Caki2 (cell line): ENCODE results near the gene BCAS3. TPM values are rescaled to one million over a fixed set of nuclear protein-coding genes. Genes with fewer than 3 reads are reported as not detected.

Experiments used
- DNase-seq: peaks from one replicate; pipeline ENCODE4 v3.0.0-alpha.2; 2015; ENCODE audit warnings: low read depth
- in situ Hi-C: cut with HindIII; loops from 2 replicates; pipeline ENCODE4 v1.10.0; 2016; ENCODE audit warnings: low sequenced_read_pairs, low pct_unique_long_range_greater_than_20kb, mixed read lengths
- total RNA-seq: library from RNA; depleted of rRNA; stranded (reverse); fragments of >200 nt; shearing (Covaris generic); gene quantifications from 2 replicates; pipeline ENCODE4 v1.2.3, GENCODE V29; 2014; ENCODE audit warnings: low replicate concordance

BCAS3 gene
- total RNA-seq, 1 experiment from 2014 or later: 10.3 TPM

DNA sequence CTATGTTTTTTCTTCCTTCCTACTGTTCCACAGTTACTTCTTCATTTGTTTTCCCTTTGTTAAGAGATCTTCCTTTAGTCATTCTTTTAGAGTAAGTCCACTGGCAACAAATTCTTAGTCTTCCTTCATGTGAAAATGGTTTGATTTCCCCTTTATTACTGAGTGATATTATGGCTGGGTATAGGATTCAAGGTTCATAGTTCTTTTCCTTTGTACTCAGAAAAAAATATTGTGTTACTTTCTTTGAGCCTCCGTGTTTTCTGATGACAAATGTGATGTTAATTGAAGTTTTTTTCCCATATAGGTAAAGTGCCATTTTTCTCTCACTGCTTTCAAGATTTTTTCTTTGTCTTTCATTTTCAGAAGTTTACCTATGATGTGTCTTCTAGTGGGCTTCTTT, 438.9 kb downstream of the BCAS3 start:
- DNase-seq: no peak
- in situ Hi-C loops: no loop called here

- in situ Hi-C loops: no loop called here
- no peak for DNase-seq
Observed at GRCh38 chr17:61117983-61118382, 440.3 kb downstream of the BCAS3 start.

DNA sequence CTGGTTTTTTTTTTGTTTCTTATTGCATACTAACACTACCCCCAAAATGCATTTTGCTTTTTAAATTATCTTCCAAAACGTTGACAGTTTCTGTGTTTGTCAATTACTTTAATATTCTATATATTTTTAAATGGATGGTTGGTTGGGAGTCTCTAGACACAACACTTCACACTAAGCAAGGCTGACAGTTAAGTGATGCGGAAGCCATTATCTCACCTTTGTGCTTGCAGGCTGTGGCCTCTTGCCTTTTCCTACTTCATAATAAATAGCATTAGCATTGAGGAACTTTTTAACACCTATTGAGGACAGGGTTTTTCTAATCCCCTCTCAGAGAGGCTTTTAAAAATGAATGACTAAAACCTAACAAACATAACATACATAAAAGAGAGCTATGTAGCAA, 441.2 kb downstream of the BCAS3 start:
- in situ Hi-C loops: no loop called here
- no peak for DNase-seq

DNA sequence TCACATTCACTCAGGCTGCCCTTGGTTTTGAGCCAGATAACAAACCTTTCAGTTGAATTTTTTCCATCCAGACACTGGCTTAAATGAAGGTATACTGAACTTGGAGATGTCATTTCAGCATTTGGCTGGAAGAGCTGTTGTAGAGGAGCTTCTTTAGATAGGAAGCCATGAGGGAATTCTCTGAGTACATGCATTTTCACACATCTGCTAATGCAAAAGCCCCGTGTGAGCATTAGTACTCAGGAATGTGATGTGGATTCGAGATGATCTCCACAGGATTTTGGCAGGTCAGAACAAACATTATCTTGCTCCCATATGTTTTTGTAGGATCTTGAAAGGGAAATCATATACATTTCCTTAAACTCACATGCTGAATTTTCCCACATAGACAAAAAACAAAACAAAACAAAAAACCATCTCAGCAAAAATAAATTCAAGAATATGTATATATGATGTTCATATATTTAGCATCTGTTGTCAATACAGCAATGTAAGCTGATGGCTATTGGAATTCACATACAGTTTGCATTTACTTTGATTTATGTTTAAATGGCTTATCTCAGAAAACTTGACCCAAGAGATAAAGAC, 444.8 kb downstream of the BCAS3 start:
- no peak for DNase-seq
- in situ Hi-C loops: no loop called here

GRCh38 chr17:61124562-61124961, 446.9 kb downstream of the BCAS3 start:
- in situ Hi-C loops: no loop called here
- DNase-seq: no peak

GRCh38 chr17:61126473-61127249, 449.0 kb downstream of the BCAS3 start:
- no peak for DNase-seq
- in situ Hi-C loops: no loop called here

DNA sequence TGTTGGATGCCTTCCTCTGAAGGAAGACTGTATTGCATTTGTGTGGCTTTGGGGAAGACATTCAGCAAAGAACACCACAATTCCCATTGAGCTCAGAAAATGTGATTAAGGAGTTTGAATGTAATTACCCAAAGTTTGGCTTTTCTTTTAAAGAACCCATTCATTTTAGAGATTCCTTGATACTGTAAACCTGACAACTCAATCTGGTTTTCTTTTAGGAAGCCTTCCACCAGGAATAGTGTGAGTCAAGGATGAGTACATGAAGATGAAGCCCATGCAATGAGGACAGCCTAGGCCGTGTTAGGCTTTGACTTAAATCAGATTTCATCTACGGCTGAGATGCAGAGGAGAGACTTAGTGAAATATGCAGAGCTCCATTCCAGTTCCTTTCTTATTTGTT, 450.3 kb downstream of the BCAS3 start:
- no peak for DNase-seq
- in situ Hi-C loops: no loop called here

DNA sequence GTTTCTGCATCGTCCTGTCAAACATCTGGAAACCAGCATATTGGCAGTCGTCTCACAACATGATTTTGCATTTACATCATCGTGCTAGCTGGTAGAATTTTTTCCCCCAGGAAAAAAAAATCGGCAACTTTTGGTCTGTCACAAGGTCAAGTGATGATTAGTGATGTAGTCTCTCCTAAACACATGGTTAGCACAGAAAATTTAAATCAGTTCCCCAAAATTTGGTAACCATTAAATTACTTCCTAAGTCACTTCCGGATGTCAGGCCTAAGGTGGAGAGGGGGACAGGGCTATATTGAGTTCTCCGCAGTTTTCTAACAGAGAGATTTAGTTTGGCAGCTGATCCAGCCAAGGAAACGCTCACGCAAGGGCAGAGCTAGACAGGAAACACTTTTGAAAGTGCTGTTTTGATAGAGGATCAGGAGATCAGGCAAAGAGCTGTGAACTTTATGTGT, 451.0 kb downstream of the BCAS3 start:
- in situ Hi-C loops: no loop called here
- no peak for DNase-seq

DNA sequence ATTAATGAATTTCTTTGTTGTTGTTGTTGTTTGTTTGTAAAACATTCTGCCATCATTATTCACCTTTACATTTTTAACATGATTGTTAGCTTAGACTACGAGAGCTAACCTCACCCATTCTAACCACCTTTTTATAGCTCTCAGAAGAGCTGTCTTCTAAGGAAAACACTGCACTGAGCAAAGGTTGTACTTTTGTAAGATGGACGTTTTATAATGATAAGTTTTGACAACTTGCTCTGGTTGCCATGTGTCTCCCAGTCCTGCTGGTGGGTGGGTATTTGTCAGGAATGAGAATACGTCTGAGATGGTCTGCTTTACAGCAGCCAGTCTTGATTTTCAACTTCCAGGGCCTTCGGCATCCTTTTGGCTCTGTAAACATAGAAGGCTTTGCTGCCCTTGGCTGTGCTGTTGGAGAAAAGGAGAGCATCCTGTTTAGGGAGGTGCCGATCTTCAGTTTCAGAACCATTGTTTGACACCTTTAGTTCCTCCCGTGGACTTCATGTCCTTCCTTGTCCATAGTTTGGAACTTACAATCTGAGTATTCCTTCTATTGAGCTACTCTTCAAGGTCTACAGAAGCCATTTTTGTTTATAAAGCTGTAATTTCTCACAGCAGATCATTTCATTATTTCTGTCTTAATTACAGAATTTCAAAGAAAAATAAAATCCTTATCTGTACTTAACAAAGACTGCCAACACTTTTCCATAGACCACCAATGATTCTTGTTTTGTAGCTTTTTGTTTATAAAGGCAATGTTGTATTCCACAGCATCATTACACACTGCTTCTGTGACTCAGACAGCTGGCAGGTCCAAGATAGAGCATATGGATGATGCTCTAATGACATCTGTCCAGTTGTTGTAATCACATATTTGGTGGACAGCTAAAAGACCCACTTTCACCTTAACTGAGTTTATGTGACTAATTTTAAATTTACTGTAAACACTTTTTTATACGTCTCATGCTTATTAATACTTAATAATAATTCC, 451.9 kb downstream of the BCAS3 start:
- in situ Hi-C loops: no loop called here
- DNase-seq: no peak

DNA sequence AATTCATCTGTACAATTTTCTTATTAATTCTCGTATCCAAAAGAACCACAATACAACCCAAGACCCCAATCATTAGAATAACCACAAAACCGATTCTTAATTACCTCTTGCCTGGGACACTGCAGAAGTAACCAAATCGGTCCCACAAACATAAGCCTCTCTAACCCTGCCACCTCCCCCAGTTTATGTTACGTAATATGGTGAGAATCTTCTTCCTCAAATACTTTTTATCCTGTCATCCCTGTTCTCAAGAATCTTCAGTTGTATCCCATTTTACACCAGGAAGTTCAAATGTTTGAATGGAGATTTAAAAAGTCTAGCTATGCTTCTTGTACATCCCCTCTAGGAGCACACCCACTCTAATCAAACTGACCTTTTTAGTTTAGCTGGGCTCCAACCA, 452.7 kb downstream of the BCAS3 start:
- in situ Hi-C loops: no loop called here
- DNase-seq: no peak

DNA sequence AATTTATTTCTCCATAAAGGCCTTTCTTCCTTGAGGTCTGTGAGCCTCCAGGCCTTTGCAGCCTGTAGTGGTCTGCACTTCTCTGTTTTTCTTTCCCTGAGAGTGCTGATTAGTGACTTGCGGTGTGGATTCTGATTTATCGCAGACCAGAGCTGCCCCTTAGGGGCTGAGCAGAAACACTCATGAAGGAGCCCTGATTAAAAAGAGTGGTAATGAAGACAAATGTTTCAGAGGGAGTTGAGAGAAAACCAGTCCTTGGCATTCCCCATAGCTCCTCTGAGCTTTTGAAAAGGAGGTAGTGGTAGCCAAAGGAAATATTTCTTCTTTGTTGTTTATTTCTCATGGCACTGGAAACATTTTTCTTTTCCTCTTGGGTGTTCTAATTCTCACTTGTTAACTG, 453.9 kb downstream of the BCAS3 start:
- no peak for DNase-seq
- in situ Hi-C loops: no loop called here

- DNase-seq: no peak
- in situ Hi-C loops: no loop called here
Observed at GRCh38 chr17:61132524-61132923, 454.9 kb downstream of the BCAS3 start.

DNA sequence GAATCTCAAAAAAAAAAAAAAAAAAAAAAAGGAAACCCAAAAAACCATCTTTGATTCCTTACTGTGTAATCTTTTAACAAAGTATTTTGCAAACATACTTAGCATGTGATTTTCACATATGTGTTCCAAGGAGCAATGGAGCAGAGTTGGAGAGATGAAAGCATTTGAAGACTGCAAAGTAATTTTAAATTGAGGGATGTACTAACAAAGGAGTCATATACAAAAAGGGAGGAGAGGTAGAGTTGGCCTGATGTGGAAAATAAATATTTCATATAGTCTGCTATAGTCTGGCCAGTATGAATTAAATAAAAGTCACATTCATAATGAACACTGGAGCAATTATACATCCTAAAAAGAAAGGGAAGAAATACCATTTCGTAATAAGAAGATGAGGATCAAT, 456.2 kb downstream of the BCAS3 start:
- DNase-seq: no peak
- in situ Hi-C loops: no loop called here

GRCh38 chr17:61134551-61135235, 457.0 kb downstream of the BCAS3 start:
- DNase-seq: no peak
- in situ Hi-C loops: no loop called here

DNA sequence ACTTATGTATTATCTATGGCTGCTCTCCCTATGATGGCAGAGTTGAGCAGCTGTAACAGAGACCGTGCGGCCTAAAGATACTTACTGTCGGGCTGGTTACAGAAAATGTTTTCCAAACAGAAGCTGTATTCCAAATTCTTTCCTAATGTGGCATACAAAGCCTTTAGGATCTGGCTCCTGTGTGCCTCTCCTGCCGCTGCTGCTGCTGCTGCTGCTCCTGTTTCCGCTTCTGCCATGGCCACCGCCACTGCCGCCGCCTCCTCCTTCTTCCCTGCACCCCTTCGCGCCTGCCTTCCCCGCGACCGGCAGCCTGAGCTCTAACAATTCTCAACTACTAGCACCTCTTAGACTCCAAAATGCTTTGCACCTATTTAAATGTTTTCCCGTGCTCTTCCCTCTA, 458.1 kb downstream of the BCAS3 start:
- no peak for DNase-seq
- in situ Hi-C loops: no loop called here

- in situ Hi-C loops: no loop called here
- no peak for DNase-seq
Observed at GRCh38 chr17:61136296-61136695, 458.6 kb downstream of the BCAS3 start.

DNA sequence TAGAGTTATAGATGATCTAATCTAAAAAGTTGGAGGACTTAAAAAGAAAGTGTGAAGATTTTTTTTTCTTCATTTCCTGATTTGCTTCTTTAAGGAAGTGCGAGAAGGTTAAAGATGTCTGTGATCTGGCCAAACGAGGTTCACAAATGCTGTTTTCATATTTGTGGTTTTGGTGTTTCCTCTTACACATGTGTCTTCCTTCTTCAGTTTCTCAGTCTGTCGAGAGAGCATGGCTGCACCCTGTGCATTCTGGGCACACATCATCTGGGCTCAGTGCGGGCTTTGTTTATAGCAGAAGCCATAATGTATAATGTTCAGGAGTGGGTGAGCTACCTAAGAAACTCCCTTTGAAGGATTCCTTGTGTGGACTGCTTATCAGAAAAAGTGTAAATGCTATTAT, 461.6 kb downstream of the BCAS3 start:
- in situ Hi-C loops: no loop called here
- no peak for DNase-seq

- DNase-seq: no peak
- in situ Hi-C loops: no loop called here
Observed at GRCh38 chr17:61140081-61140786, 462.6 kb downstream of the BCAS3 start.
